Stimulated activated CD8-positive, alpha-beta memory T cell treated with anti-CD3 and anti-CD28 coated beads, Interleukin-15, amount 100 ng/mL, for 24 hours (primary cell): ENCODE data around the gene MISP.

ENCODE experiments used
- DNase-seq: peaks from one replicate; pipeline ENCODE4 v3.0.0-alpha.2; 2020; ENCODE audit warnings: low read depth

MISP gene

DNA sequence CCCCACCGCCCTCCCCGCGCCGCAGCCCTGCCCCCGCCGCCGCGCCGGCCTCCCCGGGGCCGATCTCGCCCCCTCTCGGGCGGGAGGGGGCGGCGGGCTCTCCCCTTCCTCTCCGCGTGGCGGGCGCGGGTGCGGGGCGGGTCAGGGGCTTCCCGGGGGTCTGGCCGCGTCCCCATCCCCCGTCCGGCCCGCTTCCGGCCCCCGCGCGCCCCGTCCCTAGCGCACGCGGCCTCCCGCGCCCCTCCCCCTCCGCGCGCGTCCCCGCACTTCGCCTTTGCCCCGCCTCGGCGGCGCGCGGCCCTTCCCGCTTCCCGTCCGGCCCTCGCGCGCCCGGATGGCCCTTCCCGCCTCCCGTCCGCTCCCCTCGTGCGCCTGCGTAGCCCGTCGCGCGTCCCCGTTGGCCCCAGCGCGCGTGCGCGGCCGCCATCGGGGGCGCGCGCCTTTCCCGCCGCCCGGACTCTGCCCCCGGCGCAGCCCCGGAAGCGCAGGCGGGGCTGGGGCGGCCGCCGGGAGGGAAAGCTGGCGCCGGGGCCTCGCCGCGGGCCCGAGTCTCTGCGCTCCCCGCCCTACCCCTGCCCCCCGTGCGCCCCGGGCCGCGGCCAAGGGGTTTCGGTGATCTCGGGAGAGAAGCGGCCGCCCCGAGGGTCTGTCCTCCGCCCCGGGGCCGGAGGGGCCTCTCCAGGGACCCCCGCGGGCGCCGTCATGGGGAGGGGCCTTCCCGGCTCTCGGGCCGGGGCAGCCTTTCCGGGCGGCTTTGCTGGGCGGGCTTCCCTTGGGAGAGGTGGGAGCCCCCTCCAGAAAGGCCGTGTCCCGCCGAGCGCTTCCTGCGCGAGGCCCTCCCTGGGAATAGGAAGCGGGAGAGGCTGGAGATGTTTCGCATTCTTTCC is 46.9 kb downstream of the MISP start:
- DNase-seq: peak; percentile 82

DNA sequence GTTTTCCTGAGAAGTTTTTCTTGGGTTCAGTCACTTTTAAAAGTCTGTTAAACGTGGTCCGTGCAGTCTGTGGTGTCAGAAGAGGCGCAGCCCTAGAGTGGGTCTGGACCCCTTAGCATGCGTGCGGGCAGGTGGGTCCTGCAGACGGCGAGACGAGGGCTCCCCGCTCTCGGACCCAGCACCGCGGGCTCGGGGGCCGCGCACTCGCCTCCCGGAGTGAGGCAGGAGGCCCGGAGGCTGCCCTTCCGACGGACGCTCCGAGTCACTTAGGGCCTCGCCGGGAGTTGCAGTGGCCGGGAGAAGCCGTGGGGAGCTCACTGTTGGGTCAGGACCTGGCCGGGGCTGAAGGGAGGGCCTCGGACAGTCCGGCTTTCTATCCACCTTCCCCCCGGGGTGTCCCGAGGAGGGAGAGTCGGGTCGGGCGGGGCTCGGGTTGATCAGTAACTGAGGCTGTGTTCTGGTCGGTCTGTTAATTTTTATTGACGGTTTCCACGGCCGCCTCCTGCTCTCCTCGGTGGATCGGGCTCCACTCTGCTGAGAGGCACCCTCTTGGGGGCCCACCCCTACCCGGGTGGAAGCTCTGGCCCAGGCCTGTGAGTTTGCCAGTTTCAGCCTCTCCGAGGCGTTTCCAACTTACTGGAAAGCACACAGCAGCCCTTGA is 47.6 kb downstream of the MISP start:
- DNase-seq: no peak

GRCh38 chr19:799076-799881 is 48.4 kb downstream of the MISP start:
- no peak for DNase-seq

DNA sequence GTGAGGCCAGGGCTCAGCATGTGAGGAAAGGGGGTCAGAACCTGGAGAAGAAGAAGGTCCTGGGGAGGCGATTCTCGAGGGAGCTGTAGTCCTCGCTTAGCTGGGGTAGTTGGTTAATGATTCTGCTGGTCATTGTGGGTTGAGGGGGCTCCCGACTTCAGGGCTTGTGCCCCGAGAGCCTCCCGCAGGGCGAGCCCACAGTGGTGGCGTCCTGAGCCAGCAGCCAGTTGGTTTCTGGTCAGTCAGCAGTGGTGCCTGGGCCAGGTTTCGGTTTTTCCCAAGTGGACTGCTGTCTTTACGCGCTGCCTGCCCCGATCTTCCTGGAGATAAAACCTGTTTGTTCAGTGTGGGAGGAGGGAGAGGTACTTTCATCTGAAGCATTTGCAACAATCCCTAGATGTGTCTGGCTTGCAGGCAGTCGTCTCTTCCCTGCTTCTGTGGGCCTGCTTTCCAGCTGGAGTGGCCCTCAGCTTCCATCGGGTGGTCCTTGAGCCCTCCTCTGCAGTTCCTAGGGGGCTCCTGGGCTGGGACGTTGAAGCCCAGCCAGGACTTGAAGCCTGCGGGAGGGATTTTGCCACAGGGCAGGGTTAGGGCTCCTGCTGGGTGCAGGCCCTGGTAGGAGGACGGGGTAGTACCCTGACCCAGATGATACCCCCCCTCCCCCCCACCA is 49.6 kb downstream of the MISP start:
- no peak for DNase-seq

- DNase-seq: no peak
Measured at GRCh38 chr19:801030-801860, 50.3 kb downstream of the MISP start.

GRCh38 chr19:801861-802497 is 51.1 kb downstream of the MISP start:
- DNase-seq: no peak

- no peak for DNase-seq
Measured at GRCh38 chr19:802498-803098, 51.7 kb downstream of the MISP start.

DNA sequence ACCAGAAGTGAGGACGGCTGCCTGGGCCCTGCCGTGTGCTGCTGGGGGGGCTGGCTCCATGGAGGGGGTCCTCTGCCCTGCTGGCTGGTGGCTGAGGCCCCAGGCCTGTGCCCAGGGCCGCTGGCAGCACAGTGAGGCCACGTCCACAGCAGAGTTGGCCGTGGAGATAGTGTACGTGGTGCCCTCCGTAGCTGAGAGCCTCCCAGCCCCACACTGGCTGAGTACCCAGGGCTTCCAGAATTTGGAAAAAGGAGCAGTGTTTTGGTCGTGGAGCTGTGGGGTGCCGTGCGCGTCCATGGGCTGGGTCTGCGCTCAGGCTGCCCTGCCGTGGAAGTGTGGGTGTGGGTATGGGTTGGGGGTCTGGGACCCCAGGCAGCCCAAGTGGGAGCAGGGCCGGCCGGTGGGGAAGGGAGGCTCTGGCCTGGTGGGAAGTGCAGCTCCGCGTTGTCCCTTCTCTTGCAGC is 52.2 kb downstream of the MISP start:
- DNase-seq: no peak

DNA sequence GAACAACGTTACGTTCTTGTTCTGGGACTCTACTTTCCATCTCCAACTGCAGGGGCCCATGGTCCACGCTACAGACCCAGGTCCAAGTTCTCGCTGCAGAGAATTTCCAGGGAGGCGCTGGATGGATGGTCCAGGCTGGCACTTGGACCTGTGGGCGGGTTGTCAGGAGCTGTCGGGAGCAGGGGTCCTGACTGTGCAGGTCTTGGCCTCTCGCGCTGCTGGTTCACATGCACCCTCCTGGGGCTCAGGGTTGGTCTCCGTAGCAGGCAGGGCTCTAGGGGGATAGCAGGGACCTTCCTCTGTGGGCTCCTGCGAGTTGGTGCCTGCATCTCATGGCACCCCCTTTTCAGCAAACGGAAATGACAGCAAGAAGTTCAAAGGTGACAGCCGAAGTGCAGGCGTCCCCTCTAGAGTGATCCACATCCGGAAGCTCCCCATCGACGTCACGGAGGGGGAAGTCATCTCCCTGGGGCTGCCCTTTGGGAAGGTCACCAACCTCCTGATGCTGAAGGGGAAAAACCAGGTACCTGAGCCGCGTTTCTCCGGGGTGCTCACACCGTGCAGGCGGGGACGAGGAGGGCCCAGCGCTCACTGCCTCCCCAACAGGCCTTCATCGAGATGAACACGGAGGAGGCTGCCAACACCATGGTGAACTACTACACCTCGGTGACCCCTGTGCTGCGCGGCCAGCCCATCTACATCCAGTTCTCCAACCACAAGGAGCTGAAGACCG is 52.9 kb downstream of the MISP start:
- DNase-seq: no peak

- DNase-seq: no peak
Measured at GRCh38 chr19:804419-805165, 53.7 kb downstream of the MISP start.

DNA sequence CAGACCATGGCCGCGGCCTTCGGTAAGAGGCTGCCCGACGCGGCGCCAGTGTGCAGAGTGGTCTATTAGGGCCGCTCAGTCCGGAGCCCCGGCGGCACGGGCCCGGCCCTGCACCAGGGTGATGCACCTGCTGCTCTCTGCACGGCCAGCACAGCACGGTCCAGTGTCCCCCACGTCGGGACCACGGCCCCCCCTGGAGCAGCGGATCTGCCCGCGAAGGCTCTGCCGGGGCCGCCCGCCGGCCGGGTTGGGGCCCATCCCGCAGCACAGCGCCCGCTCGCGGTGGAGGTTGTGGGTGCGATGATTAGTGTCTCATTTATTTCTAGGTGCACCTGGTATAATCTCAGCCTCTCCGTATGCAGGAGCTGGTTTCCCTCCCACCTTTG is 54.2 kb downstream of the MISP start:
- DNase-seq: no peak

GRCh38 chr19:805600-806550 is 55.0 kb downstream of the MISP start:
- no peak for DNase-seq

DNA sequence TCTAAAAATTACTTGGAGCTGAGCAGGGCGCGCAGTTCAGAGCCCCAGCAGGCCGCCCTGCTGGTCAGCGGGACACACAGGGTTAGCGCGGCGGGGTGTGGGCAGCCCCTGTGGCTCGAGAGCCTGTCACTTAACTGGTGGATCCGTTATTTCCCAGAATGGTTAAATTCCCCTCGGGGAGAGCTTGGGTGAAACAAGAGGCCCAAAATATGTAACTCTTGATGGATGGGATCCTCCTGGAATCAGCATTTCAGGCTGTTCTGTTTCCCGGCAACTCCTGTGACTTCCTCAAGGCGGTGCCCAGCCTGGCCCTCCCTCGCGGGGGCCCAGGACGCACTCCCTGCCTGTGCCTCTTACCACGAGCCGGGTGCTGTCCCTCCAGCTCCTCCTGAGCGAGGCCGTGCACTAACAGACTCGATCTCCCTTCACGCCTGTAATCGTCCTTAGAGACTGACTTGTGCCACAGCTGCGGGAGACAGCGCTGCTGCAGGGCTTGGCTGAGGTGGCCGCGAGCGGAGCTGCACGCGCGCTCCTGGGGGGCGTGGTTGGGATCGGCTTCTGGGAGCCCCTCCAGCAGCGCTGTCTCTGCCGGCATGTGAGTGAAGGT is 56.0 kb downstream of the MISP start:
- DNase-seq: no peak

GRCh38 chr19:807627-808422 is 56.9 kb downstream of the MISP start:
- no peak for DNase-seq

DNA sequence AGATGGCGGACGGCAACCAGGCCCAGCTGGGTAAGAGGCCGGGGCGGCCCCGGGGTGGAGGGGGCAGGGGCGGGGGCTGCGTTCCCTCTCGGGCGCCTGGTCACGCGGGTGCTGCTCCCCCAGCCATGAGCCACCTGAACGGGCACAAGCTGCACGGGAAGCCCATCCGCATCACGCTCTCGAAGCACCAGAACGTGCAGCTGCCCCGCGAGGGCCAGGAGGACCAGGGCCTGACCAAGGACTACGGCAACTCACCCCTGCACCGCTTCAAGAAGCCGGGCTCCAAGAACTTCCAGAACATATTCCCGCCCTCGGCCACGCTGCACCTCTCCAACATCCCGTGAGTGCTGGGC is 57.5 kb downstream of the MISP start:
- no peak for DNase-seq

- DNase-seq: no peak
Measured at GRCh38 chr19:810077-810855, 59.4 kb downstream of the MISP start.
